Smooth muscle cell (in vitro differentiated cells): ENCODE data around the gene SPATA20. TPM values are rescaled to one million over a fixed set of nuclear protein-coding genes. Genes with fewer than 3 reads are reported as not detected.
A peak's percentile ranks its signal among the peaks of the same experiment; 100 is the strongest.

ENCODE experiments used
- DNase-seq: peaks from one replicate; lab custom pipeline; 2025; ENCODE audit not compliant: unreplicated experiment; lab: John Stamatoyannopoulos, UW
- H2AFZ ChIP-seq: fragments of 200-600 bp; sonication (generic); 2 replicates; pipeline ENCODE4 v1.6.0; 2016; ENCODE audit warnings: antibody characterized with exemption, low read depth, mild to moderate bottlenecking
- H3F3A ChIP-seq: fragments of 200-600 bp; sonication (generic); 2 replicates; pipeline ENCODE4 v1.6.0; 2017; ENCODE audit warnings: antibody characterized with exemption, low read depth
- H3K27ac ChIP-seq: fragments of 200-600 bp; sonication (generic); 2 replicates; pipeline ENCODE4 v1.5.1; 2016; ENCODE audit warnings: low read depth, mild to moderate bottlenecking
- H3K27me3 ChIP-seq: fragments of 200-600 bp; sonication (generic); 2 replicates; pipeline ENCODE4 v1.6.1; 2016; ENCODE audit warnings: low read depth, mild to moderate bottlenecking
- H3K36me3 ChIP-seq: fragments of 200-600 bp; sonication (generic); 2 replicates; pipeline ENCODE4 v1.5.1; 2016; ENCODE audit warnings: low read depth
- H3K4me1 ChIP-seq: fragments of 200-600 bp; sonication (generic); 2 replicates; pipeline ENCODE4 v1.5.1; 2016; ENCODE audit warnings: low read depth
- H3K4me2 ChIP-seq: fragments of 200-600 bp; sonication (generic); 2 replicates; pipeline ENCODE4 v1.6.0; 2016; ENCODE audit warnings: mild to moderate bottlenecking
- H3K4me3 ChIP-seq: fragments of 200-600 bp; sonication (generic); 2 replicates; pipeline ENCODE4 v1.5.1; 2016; ENCODE audit warnings: mild to moderate bottlenecking
- H3K79me2 ChIP-seq: fragments of 200-600 bp; sonication (generic); 2 replicates; pipeline ENCODE4 v1.6.0; 2016; ENCODE audit warnings: low read depth, mild to moderate bottlenecking
- H3K9ac ChIP-seq: fragments of 200-600 bp; sonication (generic); 2 replicates; pipeline ENCODE4 v1.6.0; 2016; ENCODE audit warnings: low read depth
- H3K9me3 ChIP-seq: fragments of 200-600 bp; sonication (generic); replicated peaks from 2 replicates; pipeline ENCODE4 v1.5.1; 2016; ENCODE audit warnings: low read depth
- H4K20me1 ChIP-seq: fragments of 200-600 bp; sonication (generic); 2 replicates; pipeline ENCODE4 v1.6.0; 2016; ENCODE audit warnings: low read depth
- WGBS: methylation state at CpG from one replicate; pipeline ENCODE4 v1.1.7; 2016; ENCODE audit warnings: low lambda C conversion rate; 5-methylcytosine and 5-hydroxymethylcytosine counted together
- polyA plus RNA-seq: library from polyadenylated mRNA; unstranded; fragments of >200 nt; fragmentation: Nextera tagmentation; extraction: Ambion mirVana; gene quantifications from 2 replicates; pipeline ENCODE4 v1.2.1, GENCODE V29; 2016
- total RNA-seq: library from RNA; depleted of rRNA; stranded (reverse); fragments of >200 nt; gene quantifications from 2 replicates; pipeline ENCODE4 v1.2.3, GENCODE V29; 2014
- TF ChIP-seq, protein P1 (sequence below): fragments of 200-600 bp; sonication (generic); IDR thresholded peaks from 2 replicates; pipeline ENCODE4 v1.5.1; 2017; ENCODE audit warnings: borderline replicate concordance, mild to moderate bottlenecking, antibody characterized with exemption; ENCODE audit not compliant: insufficient read depth, poor library complexity, severe bottlenecking

SPATA20 gene
- total and polyA plus RNA-seq, 2 experiments from 2014 or later: 61.0 to 62.7 TPM

DNA sequence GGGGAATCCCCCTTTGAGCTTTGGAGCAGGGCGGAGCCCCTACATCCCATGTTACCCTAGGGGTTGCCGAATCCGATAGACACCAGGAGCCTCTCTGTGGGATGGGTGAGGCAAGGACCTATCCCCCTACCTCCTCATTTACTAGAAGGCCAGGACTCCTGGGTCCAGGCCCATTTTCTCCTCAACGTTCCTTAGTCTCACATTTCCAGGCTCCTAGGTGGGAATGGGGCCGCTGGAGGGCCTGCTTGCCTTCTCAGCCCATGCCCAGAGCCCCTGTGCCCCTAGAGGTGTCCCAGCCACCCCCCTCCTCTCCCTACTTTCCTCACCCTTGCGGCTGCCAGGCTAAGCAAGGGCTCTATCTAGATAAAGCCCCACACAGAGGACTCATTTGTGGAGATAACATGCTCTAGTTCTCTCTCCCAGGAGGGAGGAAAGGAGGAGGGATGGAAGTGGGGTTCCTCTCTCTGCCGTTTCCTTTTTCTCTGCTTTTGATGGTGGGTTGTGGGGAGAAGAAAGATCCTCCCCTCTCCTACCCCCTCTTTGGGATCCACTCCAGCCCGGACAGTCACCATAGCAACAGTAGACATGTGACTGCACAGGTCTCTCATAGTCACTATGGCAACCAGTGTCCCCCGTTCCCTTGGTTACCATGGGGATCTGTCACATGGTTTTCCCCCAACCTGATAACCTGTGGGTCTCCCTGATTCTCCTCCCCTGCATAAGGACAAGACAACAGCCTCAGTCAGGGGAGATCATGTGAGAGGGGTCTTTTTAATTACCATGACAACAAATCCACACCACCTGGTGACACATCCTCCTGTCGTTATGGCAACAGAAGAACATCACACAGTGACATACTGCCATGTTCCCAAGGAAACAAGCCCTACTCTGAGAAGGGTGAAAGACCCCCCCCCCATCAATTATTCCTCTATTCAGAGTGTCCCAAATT is 18.7 kb downstream of the SPATA20 start:
- H4K20me1 ChIP-seq: no peaks in the 10 kb centered on the region
- TF ChIP-seq, protein P1, sequence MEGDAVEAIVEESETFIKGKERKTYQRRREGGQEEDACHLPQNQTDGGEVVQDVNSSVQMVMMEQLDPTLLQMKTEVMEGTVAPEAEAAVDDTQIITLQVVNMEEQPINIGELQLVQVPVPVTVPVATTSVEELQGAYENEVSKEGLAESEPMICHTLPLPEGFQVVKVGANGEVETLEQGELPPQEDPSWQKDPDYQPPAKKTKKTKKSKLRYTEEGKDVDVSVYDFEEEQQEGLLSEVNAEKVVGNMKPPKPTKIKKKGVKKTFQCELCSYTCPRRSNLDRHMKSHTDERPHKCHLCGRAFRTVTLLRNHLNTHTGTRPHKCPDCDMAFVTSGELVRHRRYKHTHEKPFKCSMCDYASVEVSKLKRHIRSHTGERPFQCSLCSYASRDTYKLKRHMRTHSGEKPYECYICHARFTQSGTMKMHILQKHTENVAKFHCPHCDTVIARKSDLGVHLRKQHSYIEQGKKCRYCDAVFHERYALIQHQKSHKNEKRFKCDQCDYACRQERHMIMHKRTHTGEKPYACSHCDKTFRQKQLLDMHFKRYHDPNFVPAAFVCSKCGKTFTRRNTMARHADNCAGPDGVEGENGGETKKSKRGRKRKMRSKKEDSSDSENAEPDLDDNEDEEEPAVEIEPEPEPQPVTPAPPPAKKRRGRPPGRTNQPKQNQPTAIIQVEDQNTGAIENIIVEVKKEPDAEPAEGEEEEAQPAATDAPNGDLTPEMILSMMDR: no peak
- no peaks in the 10 kb centered on the region for H3K9me3 ChIP-seq
- H3K79me2 ChIP-seq: no peaks in the 10 kb centered on the region
- H3K27ac ChIP-seq: peak overlapping the region; percentile 38
- H2AFZ ChIP-seq: no peak overlapping the region
- peak overlapping the region; percentile 74 for H3K9ac ChIP-seq
- no peaks in the 10 kb centered on the region for H3K36me3 ChIP-seq
- no peak for DNase-seq
- H3K4me1 ChIP-seq: peaks cover 31% of the 10 kb centered on the region
- H3K27me3 ChIP-seq: peaks cover 37% of the 10 kb centered on the region
- H3K4me3 ChIP-seq: no peak overlapping the region
- WGBS: 57% methylated on average over 10 of the region's 10 CpGs
- no peaks in the 10 kb centered on the region for H3F3A ChIP-seq
- H3K4me2 ChIP-seq: peak overlapping the region; percentile 64

DNA sequence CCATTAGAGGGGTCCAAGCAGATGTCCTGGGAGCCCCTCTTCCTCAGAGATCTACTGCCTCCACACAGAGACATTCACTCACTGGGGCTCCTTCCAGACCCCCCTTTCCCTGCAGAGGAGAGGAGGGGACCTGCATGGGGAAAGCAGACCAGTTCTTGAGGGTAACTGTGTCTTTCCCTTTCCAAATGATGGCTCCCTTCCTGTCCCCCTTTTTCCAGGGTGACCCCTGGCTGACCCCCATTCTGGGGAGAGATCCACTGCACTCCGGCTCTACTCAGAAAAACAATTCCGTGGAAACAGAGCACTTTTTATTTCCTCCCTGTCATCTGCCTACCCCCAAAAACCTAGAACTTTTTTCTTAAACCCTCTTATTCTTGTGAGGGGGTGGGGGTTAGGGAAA is 19.9 kb downstream of the SPATA20 start:
- H3K9me3 ChIP-seq: no peaks in the 10 kb centered on the region
- H3K27me3 ChIP-seq: peaks cover 26% of the 10 kb centered on the region
- 63% methylated on average over 2 of the region's 2 CpGs for WGBS
- H3K4me3 ChIP-seq: no peak overlapping the region
- DNase-seq: no peak
- no peak overlapping the region for H2AFZ ChIP-seq
- H3K79me2 ChIP-seq: no peaks in the 10 kb centered on the region
- H3K4me1 ChIP-seq: peaks cover 24% of the 10 kb centered on the region
- no peaks in the 10 kb centered on the region for H3K36me3 ChIP-seq
- TF ChIP-seq, protein P1: no peak
- H3K9ac ChIP-seq: no peak overlapping the region
- no peaks in the 10 kb centered on the region for H4K20me1 ChIP-seq
- no peaks in the 10 kb centered on the region for H3F3A ChIP-seq
- H3K4me2 ChIP-seq: no peak overlapping the region
- no peak overlapping the region for H3K27ac ChIP-seq

DNA sequence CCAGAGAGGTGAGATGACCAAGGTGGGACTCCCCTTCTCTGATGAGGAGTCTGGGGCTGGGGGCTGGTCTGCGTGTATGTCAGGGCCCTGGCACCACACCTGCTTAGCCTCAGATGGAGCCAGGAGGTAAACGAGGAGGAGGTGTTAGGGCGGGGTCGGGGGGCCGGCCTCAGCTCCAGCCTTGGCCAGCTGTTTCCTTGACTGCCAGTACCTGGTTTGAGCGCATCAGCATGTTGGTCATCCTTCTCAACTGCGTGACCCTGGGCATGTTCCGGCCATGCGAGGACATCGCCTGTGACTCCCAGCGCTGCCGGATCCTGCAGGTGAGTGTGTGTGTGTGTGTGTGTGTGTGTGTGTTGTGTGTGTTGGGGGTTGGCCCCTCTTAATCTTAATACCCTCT is 21.7 kb downstream of the SPATA20 start:
- Histone ChIP-seq H3K36me3 (no peaks in the 10 kb centered on the region), H3K4me2 (no peak overlapping the region), H2AFZ (no peak overlapping the region), H3K9ac (no peak overlapping the region), H3K79me2 (no peaks in the 10 kb centered on the region), H3K27me3 (peaks cover 9% of the 10 kb centered on the region), H3K4me3 (no peak overlapping the region), H4K20me1 (no peaks in the 10 kb centered on the region), H3K4me1 (peaks cover 13% of the 10 kb centered on the region), H3F3A (no peaks in the 10 kb centered on the region), H3K9me3 (no peaks in the 10 kb centered on the region), H3K27ac (no peak overlapping the region)
- WGBS: 95% methylated on average over 9 of the region's 12 CpGs
- DNase-seq: no peak
- TF ChIP-seq, protein P1: no peak
